Nucleus accumbens (tissue), 56 donors: ENCODE measurements around the gene NBL1.
A peak's percentile ranks its signal among the peaks of the same experiment; 100 is the strongest.

Experiments
- DNase-seq, 56 donors: peaks; one replicate each; lab custom pipeline; 2025; lab: John Stamatoyannopoulos, UW

The NBL1 gene

DNA sequence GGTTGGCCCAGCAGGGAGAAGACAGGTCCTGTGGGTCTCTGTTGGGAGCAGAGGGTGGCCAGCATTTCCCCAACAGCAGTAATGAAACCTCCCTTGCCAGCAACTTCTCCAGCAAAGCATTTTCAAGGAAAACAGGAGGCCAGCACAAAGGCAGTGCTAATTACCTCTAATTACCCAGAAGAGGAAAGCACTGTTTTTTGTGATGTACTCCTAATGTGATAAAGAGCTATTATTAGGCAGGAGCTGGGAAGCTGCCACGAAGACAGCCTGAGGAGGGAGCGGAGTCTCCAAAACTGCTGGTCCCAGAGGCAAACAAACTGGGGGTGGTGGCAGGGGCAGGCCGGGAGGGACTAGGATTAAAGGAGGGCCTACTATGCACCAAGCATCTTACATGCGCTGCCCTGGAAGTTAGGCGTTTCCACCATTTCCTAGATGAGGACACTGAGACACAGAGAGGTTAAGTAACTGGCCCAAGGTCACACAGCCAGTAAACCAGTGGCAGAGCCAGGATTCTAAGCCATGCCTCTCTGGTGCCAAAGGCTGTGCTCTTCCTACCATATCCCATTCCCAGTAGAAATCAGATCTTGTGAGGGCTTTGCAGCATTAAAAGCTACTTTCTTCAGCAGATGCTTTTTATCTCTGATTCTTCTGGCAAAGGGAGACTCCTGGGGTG is 45.1 kb downstream of the NBL1 start:
- DNase-seq: no peak

DNA sequence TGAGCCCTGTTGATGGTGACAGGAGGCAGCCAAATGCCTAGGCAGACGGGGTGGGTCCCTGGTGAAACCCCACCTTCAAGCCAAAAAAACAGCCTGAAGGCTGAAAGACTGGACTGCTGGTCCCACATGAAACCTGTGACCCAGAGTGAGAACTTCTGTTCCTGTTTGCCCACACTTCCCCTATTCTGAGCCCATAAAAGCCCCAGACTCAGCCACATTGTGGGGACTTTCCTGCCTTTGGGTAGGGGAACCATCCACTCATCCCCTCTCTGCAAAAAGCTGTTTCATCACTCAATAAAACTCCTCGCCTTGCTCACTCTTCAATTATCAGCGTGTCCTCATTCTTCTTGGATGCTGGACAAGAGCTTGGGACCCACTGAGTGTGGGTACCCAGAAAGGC is 45.7 kb downstream of the NBL1 start:
- DNase-seq: no peak

DNA sequence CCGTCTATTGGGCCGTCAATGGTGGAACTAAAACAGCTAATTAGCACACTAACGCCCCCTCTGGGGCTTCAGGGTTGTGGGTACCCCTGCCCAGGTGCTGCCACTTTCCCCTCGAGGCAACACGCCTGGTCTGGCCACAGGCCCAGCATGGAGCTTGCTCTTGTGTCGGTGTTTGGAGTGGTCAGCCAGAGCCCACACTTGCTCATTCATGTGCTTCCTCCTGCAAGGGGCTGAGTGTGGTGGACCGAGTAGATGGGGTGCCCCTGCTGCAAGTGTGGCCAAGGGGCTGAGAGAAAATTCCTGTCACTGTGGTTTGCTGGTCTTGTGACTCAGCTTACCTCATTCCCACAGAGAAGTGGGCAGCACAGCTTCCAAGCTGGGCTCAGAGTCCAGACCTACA is 46.2 kb downstream of the NBL1 start:
- no peak for DNase-seq

DNA sequence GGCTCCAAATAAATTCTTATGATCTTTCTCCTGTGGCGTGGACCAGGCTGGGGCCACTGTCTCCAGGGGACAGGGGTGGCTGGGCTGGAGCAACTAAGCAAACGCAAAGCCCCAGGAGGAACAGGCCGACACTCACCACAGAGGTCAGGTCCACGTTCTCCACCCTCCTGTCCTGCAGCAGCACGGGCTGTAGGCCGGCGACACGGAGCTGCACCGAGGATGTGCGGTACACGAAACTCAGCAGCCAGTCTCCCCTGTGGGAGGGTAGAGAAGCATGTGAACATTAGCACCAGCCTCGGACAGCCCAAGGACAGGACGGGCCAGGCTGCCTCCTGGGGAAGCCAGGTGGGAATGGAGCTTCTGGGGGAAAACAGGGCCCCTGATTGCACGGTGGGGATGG is 50.2 kb downstream of the NBL1 start:
- no peak for DNase-seq

DNA sequence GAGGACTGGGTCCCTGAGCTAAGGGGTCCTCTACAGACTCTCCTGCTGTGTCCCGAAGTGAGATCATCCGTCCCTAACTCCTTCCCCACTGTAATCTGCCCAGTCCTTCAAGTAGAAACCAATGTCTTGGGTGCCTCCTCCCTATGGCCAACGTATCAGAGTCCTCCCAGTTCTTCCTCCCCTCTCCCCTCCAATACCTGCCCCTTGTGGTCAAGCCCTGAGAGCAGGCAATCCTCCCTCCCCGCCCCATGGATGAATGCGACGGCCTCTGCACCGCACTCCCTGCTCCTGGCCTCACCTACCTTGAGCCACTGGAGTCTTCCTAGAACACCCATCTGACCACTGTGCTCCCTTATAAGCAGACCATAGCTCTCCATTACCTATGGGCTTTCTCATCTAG is 51.7 kb downstream of the NBL1 start:
- no peak for DNase-seq

DNA sequence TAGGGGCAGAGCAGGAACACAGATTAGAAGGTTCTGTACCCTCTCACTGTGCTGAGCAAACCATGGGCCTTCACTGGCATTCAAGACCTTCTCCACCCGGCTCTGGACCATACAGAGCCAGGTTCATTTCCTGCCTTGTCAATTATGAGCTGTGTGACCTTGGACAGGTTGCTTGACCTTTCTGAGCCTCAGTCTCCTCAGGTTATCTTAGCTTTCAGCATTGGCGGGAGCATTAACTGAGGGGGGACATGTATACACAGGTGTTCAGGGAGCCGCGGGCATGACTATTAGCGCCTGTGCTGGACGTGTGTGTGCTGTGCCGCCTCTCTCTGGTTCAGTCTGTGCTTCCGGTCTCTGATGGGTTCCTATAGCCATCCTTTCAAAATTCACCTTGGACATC is 52.7 kb downstream of the NBL1 start:
- no peak for DNase-seq

DNA sequence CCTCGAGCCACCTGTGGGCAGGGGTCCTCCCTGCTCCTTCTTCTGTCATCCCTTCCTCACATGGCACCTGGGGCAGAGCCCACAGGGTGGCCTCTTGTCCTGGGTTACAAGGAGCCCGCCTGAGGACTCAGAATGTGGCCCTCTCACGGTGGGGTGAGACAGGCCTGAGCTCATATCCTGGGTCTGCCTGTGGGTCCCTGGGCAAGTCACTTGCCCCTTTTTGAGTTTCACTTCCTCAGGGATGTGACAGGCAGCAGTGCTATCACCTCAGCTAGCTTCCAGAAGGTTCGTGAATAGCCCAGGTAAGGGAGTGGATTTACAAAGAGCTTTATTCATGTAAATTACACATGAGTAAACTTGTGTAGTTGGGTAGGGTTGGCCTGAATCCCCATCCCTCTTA is 54.1 kb downstream of the NBL1 start:
- DNase-seq: no peak

DNA sequence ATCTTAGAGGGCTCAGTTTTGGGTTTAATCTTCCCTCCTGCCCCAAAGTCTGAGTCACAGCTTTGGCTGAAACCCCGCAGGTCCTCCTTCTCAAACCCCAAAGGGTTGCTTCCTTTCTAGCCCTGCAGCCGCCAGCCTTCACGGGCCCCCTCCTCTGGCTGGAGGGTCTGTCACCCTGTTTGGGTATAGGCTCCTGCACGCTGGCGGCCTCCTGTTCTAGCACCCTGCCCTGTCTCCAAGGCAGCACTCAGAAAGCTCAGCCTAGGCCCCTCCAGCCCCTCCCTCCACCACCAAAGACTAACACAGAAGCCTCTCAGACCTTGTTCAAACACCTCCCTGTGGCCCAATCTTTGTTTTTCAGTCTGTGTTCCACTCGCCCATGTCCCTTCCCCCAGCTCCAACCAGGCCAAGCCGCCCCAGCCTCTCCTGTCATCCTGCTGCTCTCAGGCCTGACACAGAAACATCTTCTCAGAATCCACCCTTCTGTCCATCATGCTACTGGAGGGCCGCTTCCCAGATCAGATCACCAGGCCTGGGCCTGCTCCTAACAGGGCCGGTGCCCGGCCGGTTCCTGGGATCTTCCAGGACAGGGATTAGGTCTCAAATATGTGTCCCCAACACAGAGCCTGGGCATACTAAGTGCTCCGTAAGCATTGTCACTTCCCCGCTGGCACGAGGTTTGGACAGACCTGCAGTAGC is 56.1 kb downstream of the NBL1 start:
- DNase-seq: no peak

- DNase-seq: no peak
Measured at GRCh38 chr1:19703280-19703679, 59.2 kb downstream of the NBL1 start.

GRCh38 chr1:19704247-19705113 is 60.4 kb downstream of the NBL1 start:
- peak in 51 of 56 donors; percentile 10 to 86 (median 55) for DNase-seq

GRCh38 chr1:19705464-19705863 is 61.4 kb downstream of the NBL1 start:
- DNase-seq: peak in 2 of 56 donors; percentile 15 to 21

DNA sequence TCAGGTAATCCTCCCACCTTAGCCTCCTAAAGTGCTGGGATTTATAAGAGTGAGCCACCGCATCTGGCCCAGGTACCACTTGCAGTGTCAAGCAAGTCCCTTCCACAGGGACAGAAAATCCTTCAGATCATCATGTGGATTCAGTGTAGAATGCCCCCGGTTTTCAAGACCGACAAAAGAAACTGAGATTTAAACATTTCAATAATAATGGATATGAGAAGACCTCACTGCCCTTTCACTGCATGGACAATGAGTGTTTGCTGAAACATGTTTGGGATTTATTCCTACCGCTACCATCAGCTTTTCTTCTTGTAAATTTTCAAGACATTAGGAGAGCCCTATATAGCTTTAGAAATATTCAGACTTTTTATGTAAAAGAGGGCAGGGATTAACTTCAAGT is 62.0 kb downstream of the NBL1 start:
- DNase-seq: no peak
